ENCODE data around the gene OR10G2. TPM values are rescaled to one million over a fixed set of nuclear protein-coding genes. Genes with fewer than 3 reads are reported as not detected.

The OR10G2 gene
- not detected for total RNA-seq

- DNase-seq = no peak
- 69 to 76% methylated on average over 4 of the region's 4 CpGs for WGBS, 2 donors
- TF ChIP-seq EP300 (IDR thresholded peaks at IDR 0.05) (no peak), POLR2AphosphoS5 (IDR thresholded peaks at IDR 0.05) (no peak), CTCF (IDR thresholded peaks at IDR 0.05) (no peak), POLR2A (IDR thresholded peaks at IDR 0.05) (no peak)
- Histone ChIP-seq H3K36me3 (no peaks in the 10 kb centered on the region), H3K27me3 (no peaks in the 10 kb centered on the region), H3K4me3 (no peak within 1 kb of the TSS), H3K4me1 (no peaks in the 10 kb centered on the region), H3K9me3 (no peaks in the 10 kb centered on the region), H3K27ac (no peak within 1 kb of the TSS)
- ATAC-seq (ENCODE audit: low FRiP score in 2 of 2) = no peak
Observed at GRCh38 chr14:21634840-21635239, at the start of gene OR10G2. Gene OR10G2 (minus strand): TSS chr14:21634940. CDS start chr14:21634842, 98 bp downstream.

GRCh38 chr14:21680072-21680471 is 45.3 kb upstream of the OR10G2 start:
- no peak for TF ChIP-seq CTCF (IDR thresholded peaks at IDR 0.05)
- TF ChIP-seq POLR2AphosphoS5 (IDR thresholded peaks at IDR 0.05) = no peak
- no peak for TF ChIP-seq POLR2A (IDR thresholded peaks at IDR 0.05)
- no peak for TF ChIP-seq EP300 (IDR thresholded peaks at IDR 0.05)
- WGBS, 2 donors = 70 to 87% methylated on average over 2 of the region's 2 CpGs
- no peak for ATAC-seq (ENCODE audit: low FRiP score in 2 of 2)
- Histone ChIP-seq H3K4me1 (no peaks in the 10 kb centered on the region), H3K27me3 (no peaks in the 10 kb centered on the region), H3K4me3 (no peak overlapping the region), H3K36me3 (no peaks in the 10 kb centered on the region), H3K9me3 (peaks cover 0 to 4% (median 0%) of the 10 kb centered on the region in 4 donors), H3K27ac (no peak overlapping the region)
- no peak for DNase-seq

GRCh38 chr14:21675566-21675965 is 40.8 kb upstream of the OR10G2 start:
- Histone ChIP-seq H3K9me3 (peaks cover 0 to 4% (median 0%) of the 10 kb centered on the region in 4 donors), H3K4me3 (no peak overlapping the region), H3K36me3 (no peaks in the 10 kb centered on the region), H3K27ac (no peak overlapping the region), H3K27me3 (no peaks in the 10 kb centered on the region), H3K4me1 (no peaks in the 10 kb centered on the region)
- no peak for ATAC-seq (ENCODE audit: low FRiP score in 2 of 2)
- WGBS, 2 donors = 70 to 83% methylated on average over 4 of the region's 4 CpGs
- no peak for DNase-seq
- no peak for TF ChIP-seq POLR2A (IDR thresholded peaks at IDR 0.05)

GRCh38 chr14:21673718-21674117 is 39.0 kb upstream of the OR10G2 start, which contains the start of gene OR4E1:
Gene OR4E1 (minus strand): TSS chr14:21673818. CDS start chr14:21670935, 2,883 bp downstream.
- no peak within 1 kb of the TSS for H3K27ac ChIP-seq
- no peaks in the 10 kb centered on the region for H3K27me3 ChIP-seq
- TF ChIP-seq EP300 (IDR thresholded peaks at IDR 0.05) = no peak
- TF ChIP-seq POLR2A (IDR thresholded peaks at IDR 0.05) = no peak
- no peak for TF ChIP-seq CTCF (IDR thresholded peaks at IDR 0.05)
- TF ChIP-seq POLR2AphosphoS5 (IDR thresholded peaks at IDR 0.05) = no peak
- WGBS, 2 donors = 88 to 96% methylated on average over 1 of the region's 1 CpG
- H3K9me3 ChIP-seq = peaks cover 0 to 4% (median 0%) of the 10 kb centered on the region in 4 donors
- no peaks in the 10 kb centered on the region for H3K4me1 ChIP-seq
- no peak for ATAC-seq (ENCODE audit: low FRiP score in 2 of 2)
- no peak within 1 kb of the TSS for H3K4me3 ChIP-seq
- no peaks in the 10 kb centered on the region for H3K36me3 ChIP-seq
- DNase-seq = no peak

- no peak overlapping the region for H3K4me3 ChIP-seq
- no peaks in the 10 kb centered on the region for H3K27me3 ChIP-seq
- H3K9me3 ChIP-seq = peaks cover 0 to 4% (median 0%) of the 10 kb centered on the region in 4 donors
- WGBS, 2 donors = 88 to 93% methylated on average over 1 of the region's 1 CpG
- no peaks in the 10 kb centered on the region for H3K4me1 ChIP-seq
- no peaks in the 10 kb centered on the region for H3K36me3 ChIP-seq
- DNase-seq = no peak
- no peak for ATAC-seq (ENCODE audit: low FRiP score in 2 of 2)
- TF ChIP-seq CTCF (IDR thresholded peaks at IDR 0.05) (no peak), POLR2A (IDR thresholded peaks at IDR 0.05) (no peak), EP300 (IDR thresholded peaks at IDR 0.05) (no peak), POLR2AphosphoS5 (IDR thresholded peaks at IDR 0.05) (no peak)
- H3K27ac ChIP-seq = no peak overlapping the region
Observed at GRCh38 chr14:21672116-21672515, 37.4 kb upstream of the OR10G2 start.
